H1 (cell line): ENCODE data around the gene ITPKB. TPM values are rescaled to one million over a fixed set of nuclear protein-coding genes. Genes with fewer than 3 reads are reported as not detected.

Experiments
- BACH1 ChIP-seq: IDR thresholded peaks from 2 replicates; pipeline ENCODE4 v1.6.1; 2012; ENCODE audit warnings: low read length, improper control_type of control experiment
- NRF1 ChIP-seq: IDR thresholded peaks from 2 replicates; pipeline ENCODE4 v1.6.1; 2011; ENCODE audit warnings: mild to moderate bottlenecking, low read depth, low read length, improper control_type of control experiment
- SP1 ChIP-seq: IDR thresholded peaks from 2 replicates; pipeline ENCODE4 v1.6.1; 2011; ENCODE audit warnings: low read depth, low read length
- SP2 ChIP-seq: IDR thresholded peaks from 2 replicates; pipeline ENCODE4 v1.6.1; 2012; ENCODE audit warnings: mild to moderate bottlenecking, low read length, inconsistent platforms
- polyA plus RNA-seq, 7 experiments: library from polyadenylated mRNA; depleted of rRNA in 3 of 7; stranded (reverse) in 5 of 7; unstranded in 2 of 7; fragments of >200 nt in 5 of 7; fragments of 200-250 nt in 2 of 7; gene quantifications; 1 replicate in 5 of 7; 2 replicates in 1 of 7; 4 replicates in 1 of 7; pipeline versions ENCODE4 v1.2.1 to v1.2.3, GENCODE V29; 2011 to 2013; ENCODE audit warnings: missing spikeins in 2 of 7, mixed read lengths in 2 of 7
- total RNA-seq: library from RNA; stranded (reverse); fragmentation: NEBNext Ultra II Directional; extraction: Animal tissue kit (Norgen Biotek cat#: 25700); gene quantifications from 2 replicates; pipeline ENCODE4 v1.2.1, GENCODE V29; 2021
- TF ChIP-seq, protein P1 (sequence below): fragments of 300-600 bp; sonication (generic); IDR thresholded peaks from 2 replicates; pipeline ENCODE4 v1.7.1; 2012; ENCODE audit warnings: low read length, moderate library complexity, mild to moderate bottlenecking, inconsistent platforms; ENCODE audit not compliant: insufficient replicate concordance

Gene ITPKB
- total and polyA plus RNA-seq, 2 of the 8 experiments (the other 6 are each of a cell fraction or from before 2014, with no cell fraction given), result 1.7 to 4.8 TPM

DNA sequence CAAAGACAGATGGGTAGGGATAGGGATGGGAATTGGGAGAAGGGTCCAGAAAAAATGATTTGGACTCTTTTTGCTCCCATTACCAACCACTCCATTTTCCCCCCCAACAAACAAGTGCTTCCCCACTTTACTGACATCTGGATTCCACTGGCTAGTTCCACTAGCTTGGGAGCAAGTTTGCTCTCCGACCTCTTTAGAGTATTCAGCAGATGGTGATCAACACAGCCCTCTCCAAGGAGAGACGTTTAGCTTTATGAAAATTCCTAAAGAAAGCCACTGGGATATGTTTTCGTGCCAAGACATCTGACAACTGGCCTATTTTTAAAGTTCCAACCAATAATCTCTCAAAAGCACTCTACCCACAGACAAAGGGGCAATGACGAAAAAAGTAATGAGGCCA is 50.3 kb downstream of the ITPKB start (continued):
- TF ChIP-seq, protein P1, sequence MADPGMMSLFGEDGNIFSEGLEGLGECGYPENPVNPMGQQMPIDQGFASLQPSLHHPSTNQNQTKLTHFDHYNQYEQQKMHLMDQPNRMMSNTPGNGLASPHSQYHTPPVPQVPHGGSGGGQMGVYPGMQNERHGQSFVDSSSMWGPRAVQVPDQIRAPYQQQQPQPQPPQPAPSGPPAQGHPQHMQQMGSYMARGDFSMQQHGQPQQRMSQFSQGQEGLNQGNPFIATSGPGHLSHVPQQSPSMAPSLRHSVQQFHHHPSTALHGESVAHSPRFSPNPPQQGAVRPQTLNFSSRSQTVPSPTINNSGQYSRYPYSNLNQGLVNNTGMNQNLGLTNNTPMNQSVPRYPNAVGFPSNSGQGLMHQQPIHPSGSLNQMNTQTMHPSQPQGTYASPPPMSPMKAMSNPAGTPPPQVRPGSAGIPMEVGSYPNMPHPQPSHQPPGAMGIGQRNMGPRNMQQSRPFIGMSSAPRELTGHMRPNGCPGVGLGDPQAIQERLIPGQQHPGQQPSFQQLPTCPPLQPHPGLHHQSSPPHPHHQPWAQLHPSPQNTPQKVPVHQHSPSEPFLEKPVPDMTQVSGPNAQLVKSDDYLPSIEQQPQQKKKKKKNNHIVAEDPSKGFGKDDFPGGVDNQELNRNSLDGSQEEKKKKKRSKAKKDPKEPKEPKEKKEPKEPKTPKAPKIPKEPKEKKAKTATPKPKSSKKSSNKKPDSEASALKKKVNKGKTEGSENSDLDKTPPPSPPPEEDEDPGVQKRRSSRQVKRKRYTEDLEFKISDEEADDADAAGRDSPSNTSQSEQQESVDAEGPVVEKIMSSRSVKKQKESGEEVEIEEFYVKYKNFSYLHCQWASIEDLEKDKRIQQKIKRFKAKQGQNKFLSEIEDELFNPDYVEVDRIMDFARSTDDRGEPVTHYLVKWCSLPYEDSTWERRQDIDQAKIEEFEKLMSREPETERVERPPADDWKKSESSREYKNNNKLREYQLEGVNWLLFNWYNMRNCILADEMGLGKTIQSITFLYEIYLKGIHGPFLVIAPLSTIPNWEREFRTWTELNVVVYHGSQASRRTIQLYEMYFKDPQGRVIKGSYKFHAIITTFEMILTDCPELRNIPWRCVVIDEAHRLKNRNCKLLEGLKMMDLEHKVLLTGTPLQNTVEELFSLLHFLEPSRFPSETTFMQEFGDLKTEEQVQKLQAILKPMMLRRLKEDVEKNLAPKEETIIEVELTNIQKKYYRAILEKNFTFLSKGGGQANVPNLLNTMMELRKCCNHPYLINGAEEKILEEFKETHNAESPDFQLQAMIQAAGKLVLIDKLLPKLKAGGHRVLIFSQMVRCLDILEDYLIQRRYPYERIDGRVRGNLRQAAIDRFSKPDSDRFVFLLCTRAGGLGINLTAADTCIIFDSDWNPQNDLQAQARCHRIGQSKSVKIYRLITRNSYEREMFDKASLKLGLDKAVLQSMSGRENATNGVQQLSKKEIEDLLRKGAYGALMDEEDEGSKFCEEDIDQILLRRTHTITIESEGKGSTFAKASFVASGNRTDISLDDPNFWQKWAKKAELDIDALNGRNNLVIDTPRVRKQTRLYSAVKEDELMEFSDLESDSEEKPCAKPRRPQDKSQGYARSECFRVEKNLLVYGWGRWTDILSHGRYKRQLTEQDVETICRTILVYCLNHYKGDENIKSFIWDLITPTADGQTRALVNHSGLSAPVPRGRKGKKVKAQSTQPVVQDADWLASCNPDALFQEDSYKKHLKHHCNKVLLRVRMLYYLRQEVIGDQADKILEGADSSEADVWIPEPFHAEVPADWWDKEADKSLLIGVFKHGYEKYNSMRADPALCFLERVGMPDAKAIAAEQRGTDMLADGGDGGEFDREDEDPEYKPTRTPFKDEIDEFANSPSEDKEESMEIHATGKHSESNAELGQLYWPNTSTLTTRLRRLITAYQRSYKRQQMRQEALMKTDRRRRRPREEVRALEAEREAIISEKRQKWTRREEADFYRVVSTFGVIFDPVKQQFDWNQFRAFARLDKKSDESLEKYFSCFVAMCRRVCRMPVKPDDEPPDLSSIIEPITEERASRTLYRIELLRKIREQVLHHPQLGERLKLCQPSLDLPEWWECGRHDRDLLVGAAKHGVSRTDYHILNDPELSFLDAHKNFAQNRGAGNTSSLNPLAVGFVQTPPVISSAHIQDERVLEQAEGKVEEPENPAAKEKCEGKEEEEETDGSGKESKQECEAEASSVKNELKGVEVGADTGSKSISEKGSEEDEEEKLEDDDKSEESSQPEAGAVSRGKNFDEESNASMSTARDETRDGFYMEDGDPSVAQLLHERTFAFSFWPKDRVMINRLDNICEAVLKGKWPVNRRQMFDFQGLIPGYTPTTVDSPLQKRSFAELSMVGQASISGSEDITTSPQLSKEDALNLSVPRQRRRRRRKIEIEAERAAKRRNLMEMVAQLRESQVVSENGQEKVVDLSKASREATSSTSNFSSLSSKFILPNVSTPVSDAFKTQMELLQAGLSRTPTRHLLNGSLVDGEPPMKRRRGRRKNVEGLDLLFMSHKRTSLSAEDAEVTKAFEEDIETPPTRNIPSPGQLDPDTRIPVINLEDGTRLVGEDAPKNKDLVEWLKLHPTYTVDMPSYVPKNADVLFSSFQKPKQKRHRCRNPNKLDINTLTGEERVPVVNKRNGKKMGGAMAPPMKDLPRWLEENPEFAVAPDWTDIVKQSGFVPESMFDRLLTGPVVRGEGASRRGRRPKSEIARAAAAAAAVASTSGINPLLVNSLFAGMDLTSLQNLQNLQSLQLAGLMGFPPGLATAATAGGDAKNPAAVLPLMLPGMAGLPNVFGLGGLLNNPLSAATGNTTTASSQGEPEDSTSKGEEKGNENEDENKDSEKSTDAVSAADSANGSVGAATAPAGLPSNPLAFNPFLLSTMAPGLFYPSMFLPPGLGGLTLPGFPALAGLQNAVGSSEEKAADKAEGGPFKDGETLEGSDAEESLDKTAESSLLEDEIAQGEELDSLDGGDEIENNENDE, result no peak
- TF ChIP-seq SP1 (no peak), NRF1 (no peak), BACH1 (no peak), SP2 (no peak)
